A673 (cell line): Measurements from ENCODE around the gene GPR62. TPM values are rescaled to one million over a fixed set of nuclear protein-coding genes. Genes with fewer than 3 reads are reported as not detected.

Experiments used
- BruUV-seq: library from RNA; stranded (reverse); fragments of 400-500 nt; replicated peaks from 2 replicates; lab custom pipeline; 2021; lab: Mats Ljungman, UMichigan
- CTCF ChIA-PET: fragments of 300-600 bp; sonication (Branson Sonifier 250); formaldehyde crosslinking; loops from one replicate; lab custom pipeline; 2022; ENCODE audit warnings: antibody characterized with exemption; lab: Charles Lee
- POLR2A ChIA-PET: fragments of 300-600 bp; sonication (Branson Sonifier 250); formaldehyde crosslinking; loops from one replicate; lab custom pipeline; 2022; ENCODE audit warnings: antibody characterized with exemption; ENCODE audit not compliant: low non-redundant PET; lab: Charles Lee
- DNase-seq: peaks from one replicate; pipeline ENCODE4 v3.0.0-alpha.2; 2015; ENCODE audit warnings: low spot score
- H3K27ac ChIP-seq: fragments of 200-600 bp; sonication (generic); 2 replicates; pipeline ENCODE4 v1.5.1; 2016; ENCODE audit warnings: mixed run types, low read depth, mild to moderate bottlenecking, mixed read lengths, antibody characterized with exemption, low read length; ENCODE audit not compliant: poor library complexity, severe bottlenecking
- H3K27me3 ChIP-seq: fragments of 200-600 bp; sonication (generic); replicated peaks from 2 replicates; pipeline ENCODE4 v1.6.1; 2017; ENCODE audit warnings: mixed run types, low read depth, mild to moderate bottlenecking, mixed read lengths, antibody characterized with exemption, low read length; ENCODE audit not compliant: insufficient read depth, poor library complexity
- H3K36me3 ChIP-seq: fragments of 200-600 bp; sonication (generic); 2 replicates; pipeline ENCODE4 v1.6.1; 2016; ENCODE audit warnings: mixed run types, mild to moderate bottlenecking, mixed read lengths, antibody characterized with exemption, low read length; ENCODE audit not compliant: insufficient read depth, poor library complexity, severe bottlenecking
- H3K4me1 ChIP-seq: fragments of 200-600 bp; sonication (generic); 2 replicates; pipeline ENCODE4 v1.6.1; 2017; ENCODE audit warnings: mixed run types, mild to moderate bottlenecking, mixed read lengths, antibody characterized with exemption, low read length; ENCODE audit not compliant: insufficient read depth, poor library complexity, severe bottlenecking
- H3K4me3 ChIP-seq: fragments of 200-600 bp; sonication (generic); 2 replicates; pipeline ENCODE4 v1.5.1; 2016; ENCODE audit warnings: low read depth, mixed run types, mild to moderate bottlenecking, mixed read lengths, low read length; ENCODE audit not compliant: poor library complexity, severe bottlenecking
- H3K9me3 ChIP-seq: fragments of 200-600 bp; sonication (generic); 2 replicates; pipeline ENCODE4 v1.6.1; 2016; ENCODE audit warnings: mixed run types, low read depth, mild to moderate bottlenecking, mixed read lengths, antibody characterized with exemption, low read length; ENCODE audit not compliant: poor library complexity, severe bottlenecking
- EZH2 ChIP-seq: fragments of 200-600 bp; sonication (generic); IDR thresholded peaks from 2 replicates; pipeline ENCODE4 v1.6.1; 2017; ENCODE audit warnings: borderline replicate concordance, low read depth, mild to moderate bottlenecking, mixed read lengths, antibody characterized with exemption, low read length; ENCODE audit not compliant: poor library complexity, severe bottlenecking
- intact Hi-C: fragments of 100-400 bp; cut with micrococcal nuclease; formaldehyde crosslinking; loops from one replicate; pipeline ENCODE4 v1.10.0; 2022; ENCODE audit not compliant: unreplicated experiment
- total RNA-seq: library from RNA; stranded (reverse); gene quantifications from 2 replicates; pipeline ENCODE4 v1.2.3, GENCODE V29; 2021
- TF ChIP-seq, protein P1 (sequence below): fragments of 300-800, 200-600 bp; sonication (generic); conservative IDR thresholded peaks from 2 replicates; pipeline ENCODE4 v1.5.1; 2017; ENCODE audit warnings: low read depth, mild to moderate bottlenecking, antibody characterized with exemption, low read length, moderate library complexity, mixed read lengths

Gene GPR62
- total RNA-seq, 1 experiment from 2014 or later = not detected

- no peak overlapping the region for H3K27ac ChIP-seq
- no peaks in the 10 kb centered on the region for H3K9me3 ChIP-seq
- intact Hi-C loops = no loop called here
- H3K36me3 ChIP-seq = no peaks in the 10 kb centered on the region
- ChIA-PET CTCF (no interaction called here), POLR2A (no interaction called here)
- DNase-seq = no peak
- H3K27me3 ChIP-seq = no peaks in the 10 kb centered on the region
- no peaks in the 10 kb centered on the region for H3K4me1 ChIP-seq
- no TSS peak for BruUV-seq
- no peak for TF ChIP-seq EZH2
- TF ChIP-seq, protein P1, sequence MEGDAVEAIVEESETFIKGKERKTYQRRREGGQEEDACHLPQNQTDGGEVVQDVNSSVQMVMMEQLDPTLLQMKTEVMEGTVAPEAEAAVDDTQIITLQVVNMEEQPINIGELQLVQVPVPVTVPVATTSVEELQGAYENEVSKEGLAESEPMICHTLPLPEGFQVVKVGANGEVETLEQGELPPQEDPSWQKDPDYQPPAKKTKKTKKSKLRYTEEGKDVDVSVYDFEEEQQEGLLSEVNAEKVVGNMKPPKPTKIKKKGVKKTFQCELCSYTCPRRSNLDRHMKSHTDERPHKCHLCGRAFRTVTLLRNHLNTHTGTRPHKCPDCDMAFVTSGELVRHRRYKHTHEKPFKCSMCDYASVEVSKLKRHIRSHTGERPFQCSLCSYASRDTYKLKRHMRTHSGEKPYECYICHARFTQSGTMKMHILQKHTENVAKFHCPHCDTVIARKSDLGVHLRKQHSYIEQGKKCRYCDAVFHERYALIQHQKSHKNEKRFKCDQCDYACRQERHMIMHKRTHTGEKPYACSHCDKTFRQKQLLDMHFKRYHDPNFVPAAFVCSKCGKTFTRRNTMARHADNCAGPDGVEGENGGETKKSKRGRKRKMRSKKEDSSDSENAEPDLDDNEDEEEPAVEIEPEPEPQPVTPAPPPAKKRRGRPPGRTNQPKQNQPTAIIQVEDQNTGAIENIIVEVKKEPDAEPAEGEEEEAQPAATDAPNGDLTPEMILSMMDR = no peak
- H3K4me3 ChIP-seq = no peak overlapping the region
These were observed 25.7 kb upstream of the GPR62 start for GRCh38 chr3:51929420-51930003.

GRCh38 chr3:51930439-51930838 is 24.7 kb upstream of the GPR62 start:
- no peaks in the 10 kb centered on the region for H3K9me3 ChIP-seq
- intact Hi-C loops = no loop called here
- no peak overlapping the region for H3K27ac ChIP-seq
- TF ChIP-seq, protein P1 = no peak
- no peak for TF ChIP-seq EZH2
- H3K4me3 ChIP-seq = no peak overlapping the region
- BruUV-seq = no TSS peak
- DNase-seq = no peak
- ChIA-PET POLR2A (no interaction called here), CTCF (no interaction called here)
- no peaks in the 10 kb centered on the region for H3K27me3 ChIP-seq
- H3K4me1 ChIP-seq = no peaks in the 10 kb centered on the region
- no peaks in the 10 kb centered on the region for H3K36me3 ChIP-seq

GRCh38 chr3:51931756-51932155 is 23.4 kb upstream of the GPR62 start:
- Histone ChIP-seq H3K27ac (no peak overlapping the region), H3K36me3 (no peaks in the 10 kb centered on the region), H3K4me3 (no peak overlapping the region), H3K27me3 (no peaks in the 10 kb centered on the region), H3K9me3 (no peaks in the 10 kb centered on the region), H3K4me1 (no peaks in the 10 kb centered on the region)
- DNase-seq = no peak
- ChIA-PET CTCF (no interaction called here), POLR2A (no interaction called here)
- intact Hi-C loops = no loop called here
- BruUV-seq = no TSS peak
- TF ChIP-seq, protein P1 = no peak
- no peak for TF ChIP-seq EZH2
